Medulla oblongata (tissue), 1 donor: Measurements from ENCODE around the gene MGAT5.
A peak's percentile ranks its signal among the peaks of the same experiment; 100 is the strongest.

Experiments
- DNase-seq: peaks from one replicate; pipeline ENCODE4 v3.0.0-alpha.2; 2015; ENCODE audit errors: extremely low spot score

MGAT5 gene

GRCh38 chr2:134279417-134279816, 25.5 kb downstream of the MGAT5 start:
- DNase-seq, result no peak

DNA sequence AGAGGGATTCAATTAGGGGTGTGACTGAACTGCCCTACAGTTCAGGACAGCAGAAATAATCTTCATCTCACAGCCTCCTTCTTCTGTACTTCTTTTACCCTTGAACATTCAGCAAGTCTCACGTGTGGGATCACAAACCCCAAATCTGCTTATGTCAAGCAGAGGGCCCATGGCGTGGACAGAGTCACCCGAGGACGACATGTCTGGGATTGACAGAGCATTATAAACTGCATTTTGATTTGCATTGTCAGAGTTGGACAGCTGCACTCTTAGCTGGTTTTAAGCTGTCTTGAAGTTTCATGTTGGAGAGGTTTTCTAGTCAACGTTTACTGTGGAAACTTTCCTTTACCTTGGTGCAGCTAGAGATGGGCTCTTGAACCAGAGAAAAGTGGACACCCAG, 26.4 kb downstream of the MGAT5 start:
- DNase-seq, result no peak

DNA sequence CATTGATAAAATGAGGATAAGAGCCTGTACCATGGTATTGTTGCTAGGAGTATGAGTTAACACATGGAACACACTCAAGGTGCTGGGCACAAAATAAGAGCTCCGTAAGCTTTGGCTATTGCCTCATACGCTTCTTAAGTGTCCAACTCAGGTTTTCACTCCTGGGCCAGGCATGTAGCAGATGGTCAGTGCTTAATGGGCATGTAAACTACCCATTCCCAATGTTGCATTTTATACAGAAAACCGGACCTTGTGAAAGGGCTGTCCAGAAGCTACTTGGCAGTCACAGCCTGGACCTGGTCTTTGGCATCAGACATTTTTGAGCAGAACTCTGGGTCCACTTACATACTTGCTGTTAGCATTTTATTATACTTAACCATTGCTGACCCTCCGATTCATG, 26.9 kb downstream of the MGAT5 start:
- no peak for DNase-seq

DNA sequence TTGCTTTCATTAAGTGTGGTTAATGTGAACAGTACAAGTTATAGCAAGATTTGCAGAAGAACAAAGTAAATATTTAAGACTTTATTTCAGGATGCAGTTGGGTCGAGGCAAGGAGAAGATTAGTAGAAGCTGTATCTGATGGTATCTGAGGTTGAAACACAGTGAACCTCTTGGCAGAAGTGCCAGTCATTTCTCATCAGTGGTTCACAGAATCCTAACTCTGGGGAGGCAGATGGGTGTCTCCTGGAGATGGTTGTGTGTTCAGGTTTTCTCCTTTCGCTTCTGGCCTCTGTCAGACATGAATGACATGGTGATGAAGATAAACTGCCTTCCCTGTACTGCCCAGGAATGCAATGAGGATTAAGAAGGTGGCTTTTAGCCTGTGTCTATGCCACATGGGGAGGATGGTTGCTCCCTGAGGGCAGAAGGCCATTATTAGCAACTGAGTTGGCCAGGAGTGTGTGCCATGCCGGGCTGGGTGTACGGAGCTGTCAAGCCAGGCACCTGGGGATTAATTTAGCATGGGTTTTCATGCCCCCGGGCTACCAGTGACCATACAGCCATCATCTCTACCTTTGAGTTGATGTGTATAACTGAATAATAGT, 28.0 kb downstream of the MGAT5 start:
- DNase-seq, result no peak

- DNase-seq, result no peak
Measured at GRCh38 chr2:134282629-134283400, 28.9 kb downstream of the MGAT5 start.

GRCh38 chr2:134283661-134284060, 29.8 kb downstream of the MGAT5 start:
- no peak for DNase-seq

GRCh38 chr2:134284119-134284670, 30.3 kb downstream of the MGAT5 start:
- no peak for DNase-seq

GRCh38 chr2:134287323-134287722, 33.5 kb downstream of the MGAT5 start:
- no peak for DNase-seq

GRCh38 chr2:134288814-134289213, 34.9 kb downstream of the MGAT5 start:
- no peak for DNase-seq

DNA sequence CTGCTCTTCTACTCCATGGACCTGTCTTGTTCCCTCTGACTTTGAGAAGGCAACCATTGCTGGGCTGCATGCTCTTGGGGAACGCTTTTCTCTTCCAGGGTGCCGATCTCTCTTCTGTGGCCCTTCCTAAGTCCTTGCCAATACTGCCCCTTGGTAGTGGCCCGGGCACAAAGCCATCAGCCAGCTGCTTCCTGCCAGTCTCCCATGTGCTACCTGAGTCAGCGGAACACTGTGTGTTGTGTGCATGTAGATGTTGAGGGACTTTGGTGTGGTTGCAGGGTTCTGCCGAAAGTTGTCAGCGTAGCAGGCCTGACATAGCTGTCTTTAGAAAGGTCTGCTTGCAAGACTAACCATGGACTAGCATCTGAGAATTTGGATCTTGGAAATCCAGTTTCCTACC, 35.4 kb downstream of the MGAT5 start:
- DNase-seq, result no peak

GRCh38 chr2:134290358-134290757, 36.5 kb downstream of the MGAT5 start:
- no peak for DNase-seq

DNA sequence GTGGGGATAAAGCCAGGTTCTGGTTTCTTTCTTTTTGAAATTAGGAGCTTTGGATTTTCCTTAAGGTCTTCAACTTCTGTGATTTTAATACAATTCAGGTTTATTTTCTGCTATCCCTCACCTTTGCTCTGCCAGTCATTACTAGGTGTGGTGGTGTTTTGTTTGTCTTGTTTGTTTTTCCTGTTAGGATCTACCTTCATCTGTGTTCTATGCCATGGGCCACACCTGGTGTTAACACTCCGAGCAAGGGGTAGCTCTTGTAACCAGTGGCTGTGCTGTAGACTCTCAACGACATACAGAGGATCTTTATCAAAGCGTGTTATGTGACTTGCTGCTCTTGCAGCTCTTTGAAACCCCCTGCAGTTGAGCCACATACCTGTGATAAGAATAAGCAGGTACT, 38.6 kb downstream of the MGAT5 start:
- DNase-seq, result no peak

DNA sequence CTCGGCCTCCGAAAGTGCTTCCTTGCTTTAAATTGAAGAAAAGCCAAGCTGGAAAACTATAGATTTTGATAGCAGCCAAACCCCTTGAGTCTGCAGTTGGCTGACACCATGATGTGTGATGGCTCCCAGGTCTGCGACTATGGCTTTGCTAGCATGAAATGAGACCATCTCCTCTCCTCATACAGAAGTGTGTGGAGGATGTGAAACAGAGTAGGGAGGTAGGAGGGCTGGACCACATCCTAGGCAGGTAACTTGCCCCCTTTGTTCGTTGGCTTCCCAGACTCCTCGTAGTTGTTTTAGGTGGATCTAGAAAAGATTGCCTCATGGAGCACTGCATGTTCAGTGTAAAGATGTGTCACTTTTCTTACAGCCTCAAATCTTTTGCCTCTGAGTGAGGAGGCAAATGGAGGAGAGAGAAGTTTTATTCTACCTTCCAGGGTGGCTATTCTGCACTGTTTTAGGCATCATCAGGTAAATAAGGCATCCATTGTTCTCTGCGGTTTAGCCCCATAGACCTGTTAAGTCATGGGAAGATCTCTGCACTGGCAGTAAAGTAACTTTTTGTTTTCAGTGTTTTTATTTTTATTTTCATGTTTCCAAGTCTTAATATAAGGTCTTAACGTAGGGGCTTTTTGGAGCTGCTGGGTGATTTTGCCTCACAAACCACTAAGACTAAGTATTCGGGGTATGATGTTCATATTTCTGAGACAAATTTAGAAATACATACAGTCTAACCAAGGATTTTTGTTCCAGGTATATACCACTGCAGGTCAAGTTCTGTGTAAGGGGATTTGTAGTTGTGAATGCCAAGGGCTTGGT, 40.1 kb downstream of the MGAT5 start:
- DNase-seq, result no peak

- peak; percentile 34 for DNase-seq
Measured at GRCh38 chr2:134294598-134294997, 40.7 kb downstream of the MGAT5 start.

- peak; percentile 38 for DNase-seq
Measured at GRCh38 chr2:134295441-134295840, 41.6 kb downstream of the MGAT5 start.

DNA sequence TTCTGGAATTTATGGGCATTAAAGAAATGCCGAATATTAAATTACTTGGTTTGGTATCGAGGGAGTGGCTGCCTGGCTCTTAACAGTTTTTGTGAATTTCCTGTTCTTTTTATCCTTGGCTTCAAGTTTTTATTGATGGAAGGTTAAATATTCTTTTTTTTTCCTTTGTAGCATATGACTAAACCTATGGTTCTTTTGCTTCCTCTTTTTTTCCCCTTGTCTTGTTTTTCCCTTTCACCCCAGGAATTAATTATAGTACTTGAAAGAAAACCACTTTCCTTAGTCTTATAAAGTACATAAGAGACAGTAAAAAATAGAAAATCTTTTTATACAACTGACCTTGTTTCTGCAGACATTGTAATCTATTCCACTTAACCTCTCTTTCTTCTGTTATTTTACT, 42.4 kb downstream of the MGAT5 start:
- DNase-seq, result no peak

GRCh38 chr2:134299334-134299733, 45.5 kb downstream of the MGAT5 start:
- DNase-seq, result no peak

- no peak for DNase-seq
Measured at GRCh38 chr2:134300585-134300984, 46.7 kb downstream of the MGAT5 start.

DNA sequence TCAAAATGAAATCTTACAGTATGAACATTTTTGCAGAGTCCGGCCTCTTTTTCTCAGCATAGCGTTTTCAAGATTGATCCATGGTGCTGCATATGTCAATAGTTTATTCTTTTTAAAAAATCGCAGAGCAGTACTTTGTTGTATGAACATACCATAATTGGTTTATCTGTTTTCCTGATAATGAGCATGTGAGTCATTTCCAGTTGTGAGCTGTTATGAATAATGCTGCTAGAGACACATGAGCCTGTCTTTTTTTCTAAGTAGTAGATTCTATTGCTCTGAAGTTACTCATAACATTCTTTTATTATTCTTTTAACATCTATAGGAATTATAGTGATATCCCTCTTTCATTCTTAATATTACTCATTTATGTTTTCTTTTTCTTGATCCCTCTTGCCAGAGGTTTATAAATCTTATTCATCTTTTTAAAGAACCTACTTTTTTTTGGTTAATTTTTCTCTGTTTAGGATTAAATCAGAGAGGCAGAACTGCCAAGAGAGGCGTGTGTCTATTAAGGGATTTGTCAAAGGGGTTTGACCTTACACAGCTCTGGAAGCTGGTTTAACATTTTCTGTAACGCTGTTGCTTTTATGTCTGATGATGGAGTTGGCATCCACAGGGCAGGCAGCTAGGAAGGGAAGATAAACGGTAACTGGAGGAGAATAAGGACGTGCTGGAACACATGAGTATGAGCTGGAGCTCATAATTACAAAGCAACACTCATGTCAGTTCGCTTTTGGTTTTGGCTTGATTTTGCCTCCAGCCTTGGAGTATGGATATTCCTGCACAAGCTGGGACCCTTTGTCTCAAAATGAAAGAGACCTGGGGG, 47.4 kb downstream of the MGAT5 start:
- DNase-seq, result no peak

GRCh38 chr2:134301928-134302260, 48.0 kb downstream of the MGAT5 start:
- DNase-seq, result no peak

DNA sequence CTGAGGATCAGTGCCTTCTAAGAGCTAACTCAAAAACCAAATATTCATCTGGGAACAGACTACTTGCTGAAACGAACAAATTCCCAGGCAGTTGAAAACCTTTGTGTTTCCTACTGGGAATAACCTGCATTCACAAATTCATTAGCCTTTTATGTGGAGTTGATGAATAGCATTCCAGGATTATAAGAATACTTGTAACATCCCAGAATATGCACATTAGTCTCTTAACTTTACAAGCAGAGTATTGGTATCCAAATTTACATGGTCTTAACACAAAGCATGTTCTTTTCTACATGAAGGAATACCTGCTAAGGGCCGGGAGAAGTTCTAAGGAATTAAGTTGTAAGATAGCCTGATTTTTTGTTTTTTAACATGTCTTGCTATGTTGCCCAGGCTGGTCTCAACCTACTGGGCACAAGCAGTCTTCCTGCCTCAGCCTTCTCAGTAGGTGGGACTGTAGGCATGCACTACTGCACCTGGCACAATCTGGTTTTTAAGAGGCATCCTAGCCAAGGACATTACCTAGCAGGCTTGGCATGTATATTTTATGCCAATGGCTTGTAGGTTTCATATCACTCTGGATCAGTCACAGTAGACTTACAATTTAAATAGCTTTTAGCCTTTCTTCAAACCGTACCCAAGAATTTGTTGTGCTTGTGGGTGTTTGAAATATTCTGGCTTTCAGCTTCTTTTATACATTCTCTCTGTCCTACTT, 50.7 kb downstream of the MGAT5 start:
- no peak for DNase-seq
